BE2C (cell line): ENCODE measurements around the gene MAGOH.
"Not testable (repeated sequence)": the region's sequence is repeated elsewhere in the genome, so short reads cannot be mapped to it uniquely, and the experiment has no call there.

ENCODE experiments used
- DNase-seq: peaks from one replicate; pipeline ENCODE4 v3.0.0-alpha.2; 2020
- H3K27me3 ChIP-seq: fragments of 250-450 bp; sonication (Bioruptor Pico); 2 replicates; pipeline ENCODE4 v1.5.1; 2020; ENCODE audit warnings: mild to moderate bottlenecking
- H3K36me3 ChIP-seq: fragments of 250-450 bp; sonication (Bioruptor Pico); 2 replicates; pipeline ENCODE4 v1.5.1; 2020; ENCODE audit warnings: mild to moderate bottlenecking
- H3K4me1 ChIP-seq: fragments of 250-450 bp; sonication (Bioruptor Pico); 2 replicates; pipeline ENCODE4 v1.5.1; 2020
- H3K4me3 ChIP-seq: 2 replicates; pipeline ENCODE4 v1.5.1; 2011; ENCODE audit warnings: low read depth, low read length
- H3K9me3 ChIP-seq: fragments of 250-450 bp; sonication (Bioruptor Pico); 2 replicates; pipeline ENCODE4 v1.5.1; 2020
- CTCF ChIP-seq: IDR thresholded peaks from 2 replicates; pipeline ENCODE4 v1.5.1; 2012; ENCODE audit warnings: mild to moderate bottlenecking, low read depth, low read length

Gene MAGOH

GRCh38 chr1:53207726-53208125, 30.6 kb downstream of the MAGOH start:
- H3K36me3 ChIP-seq: no peaks in the 10 kb centered on the region
- no peak for TF ChIP-seq CTCF
- H3K4me1 ChIP-seq: no peaks in the 10 kb centered on the region
- no peak overlapping the region for H3K4me3 ChIP-seq
- DNase-seq: no peak
- H3K27me3 ChIP-seq: no peaks in the 10 kb centered on the region
- H3K9me3 ChIP-seq: no peaks in the 10 kb centered on the region

GRCh38 chr1:53206735-53207379, 31.5 kb downstream of the MAGOH start:
- Histone ChIP-seq H3K4me1 (no peaks in the 10 kb centered on the region), H3K27me3 (no peaks in the 10 kb centered on the region), H3K36me3 (no peaks in the 10 kb centered on the region), H3K4me3 (no peak overlapping the region), H3K9me3 (no peaks in the 10 kb centered on the region)
- DNase-seq: no peak
- TF ChIP-seq CTCF: no peak

GRCh38 chr1:53206083-53206685, 32.1 kb downstream of the MAGOH start:
- H3K9me3 ChIP-seq, H3K27me3 ChIP-seq, H3K36me3 ChIP-seq, DNase-seq, H3K4me1 ChIP-seq, H3K4me3 ChIP-seq: not testable (repeated sequence)

- H3K4me1 ChIP-seq, H3K36me3 ChIP-seq, H3K4me3 ChIP-seq: not testable (repeated sequence)
These were observed 32.8 kb downstream of the MAGOH start for GRCh38 chr1:53205496-53205895.

GRCh38 chr1:53203466-53203865, 34.9 kb downstream of the MAGOH start:
- Histone ChIP-seq H3K9me3 (no peaks in the 10 kb centered on the region), H3K4me1 (no peaks in the 10 kb centered on the region), H3K27me3 (no peaks in the 10 kb centered on the region), H3K36me3 (no peaks in the 10 kb centered on the region), H3K4me3 (no peak overlapping the region)
- DNase-seq: no peak
- TF ChIP-seq CTCF: no peak

More at GRCh38 chr1:53205496-53205895, 32.8 kb downstream of the MAGOH start:
- not testable (repeated sequence) for H3K27me3 ChIP-seq, H3K9me3 ChIP-seq, DNase-seq

- no peaks in the 10 kb centered on the region for H3K36me3 ChIP-seq
- no peak for TF ChIP-seq CTCF
- H3K4me1 ChIP-seq: no peaks in the 10 kb centered on the region
- no peak for DNase-seq
- H3K4me3 ChIP-seq: no peak overlapping the region
- no peaks in the 10 kb centered on the region for H3K9me3 ChIP-seq
- no peaks in the 10 kb centered on the region for H3K27me3 ChIP-seq
These were observed 40.1 kb downstream of the MAGOH start for GRCh38 chr1:53198241-53198651.

- Histone ChIP-seq H3K4me1 (no peaks in the 10 kb centered on the region), H3K27me3 (no peaks in the 10 kb centered on the region), H3K36me3 (no peaks in the 10 kb centered on the region), H3K4me3 (peak overlapping the region; percentile 63), H3K9me3 (no peaks in the 10 kb centered on the region)
- no peak for DNase-seq
- no peak for TF ChIP-seq CTCF
These were observed 40.8 kb downstream of the MAGOH start for GRCh38 chr1:53197291-53198200.
